Activated CD8-positive, alpha-beta T cell treated with anti-CD3 and anti-CD28 coated beads for 36 hours (primary cell): ENCODE results near the gene TNIK. TPM values are rescaled to one million over a fixed set of nuclear protein-coding genes. Genes with fewer than 3 reads are reported as not detected.

Experiments
- ATAC-seq: fragments of 200-7000 bp; cut with Tn5 transposase; one replicate; pipeline ENCODE4 v1.10.0; 2021; ENCODE audit warnings: mild to moderate bottlenecking, moderate library complexity
- CTCF ChIA-PET: fragments of 350-600 bp; sonication (Branson Sonifier 250); formaldehyde crosslinking; loops from one replicate; lab custom pipeline; 2021; ENCODE audit warnings: antibody characterized with exemption; lab: Charles Lee
- POLR2A ChIA-PET: fragments of 350-600 bp; sonication (Branson Sonifier 250); formaldehyde crosslinking; loops from one replicate; lab custom pipeline; 2021; ENCODE audit warnings: antibody characterized with exemption; lab: Charles Lee
- DNase-seq: peaks from one replicate; pipeline ENCODE4 v3.0.0-alpha.2; 2020
- H3K27ac Mint-ChIP-seq: one replicate; pipeline ENCODE4 v1.8.0; 2021; ENCODE audit warnings: mild to moderate bottlenecking, mixed read lengths
- H3K27me3 Mint-ChIP-seq: one replicate; pipeline ENCODE4 v1.8.0; 2021; ENCODE audit warnings: mixed read lengths
- H3K36me3 Mint-ChIP-seq: one replicate; pipeline ENCODE4 v1.8.0; 2021; ENCODE audit warnings: low read depth, mixed read lengths
- H3K4me1 Mint-ChIP-seq: one replicate; pipeline ENCODE4 v1.8.0; 2021; ENCODE audit warnings: low read depth, mixed read lengths
- H3K4me3 Mint-ChIP-seq: one replicate; pipeline ENCODE4 v1.8.0; 2021; ENCODE audit warnings: mild to moderate bottlenecking, moderate library complexity, mixed read lengths
- H3K9me3 Mint-ChIP-seq: one replicate; pipeline ENCODE4 v1.8.0; 2021; ENCODE audit warnings: mixed read lengths
- CTCF ChIP-seq: fragments of 200-600 bp; IDR thresholded peaks from one replicate; pipeline ENCODE4 v1.8.0; 2022; ENCODE audit warnings: antibody characterized with exemption, mild to moderate bottlenecking
- intact Hi-C: fragments of 100-400 bp; cut with micrococcal nuclease; formaldehyde crosslinking; loops from one replicate; pipeline ENCODE4 v1.10.0; 2022
- total RNA-seq, 2 experiments: library from RNA; stranded (reverse); gene quantifications; one replicate each; pipeline ENCODE4 v1.2.3, GENCODE V29; 2021

TNIK gene
- total RNA-seq, 2 experiments from 2014 or later = 25.1 to 28.8 TPM

GRCh38 chr3:171458071-171458863, 1.9 kb downstream of the TNIK start:
- no peak for ATAC-seq
- Mint-ChIP-seq H3K36me3 (no peaks in the 10 kb centered on the region), H3K27ac (peak overlapping the region; percentile 79), H3K4me3 (peak overlapping the region; percentile 95), H3K27me3 (no peaks in the 10 kb centered on the region), H3K9me3 (no peaks in the 10 kb centered on the region), H3K4me1 (peaks cover 43% of the 10 kb centered on the region)
- intact Hi-C loops = loop anchor here (5.0 to 10.0 kb wide), 2 partner anchors 104 to 293 kb away; no protein-coding TSS in a partner anchor
- peak; percentile 63 for DNase-seq
- CTCF ChIA-PET = interaction anchor here (1.2 to 2.6 kb wide), 3 partner anchors 108 to 315 kb away, joined by 3 to 9 read pairs (median 4); no protein-coding TSS in a partner anchor
- POLR2A ChIA-PET = interaction anchor here (0.7 to 1.0 kb wide), 3 partner anchors 159 to 213 kb away, joined by 3 to 4 read pairs (median 3); no protein-coding TSS in a partner anchor
- TF ChIP-seq CTCF = no peak

- POLR2A ChIA-PET = no interaction called here
- peak overlapping the region; percentile 79 for H3K27ac Mint-ChIP-seq
- no peaks in the 10 kb centered on the region for H3K9me3 Mint-ChIP-seq
- intact Hi-C loops = loop anchor here (5.0 to 10.0 kb wide), 2 partner anchors 105 to 293 kb away; no protein-coding TSS in a partner anchor
- H3K36me3 Mint-ChIP-seq = no peaks in the 10 kb centered on the region
- no peak for ATAC-seq
- CTCF ChIA-PET = interaction anchor here (1.2 to 2.6 kb wide), 2 partner anchors 109 to 295 kb away, joined by 3 to 9 read pairs; no protein-coding TSS in a partner anchor
- peak overlapping the region; percentile 95 for H3K4me3 Mint-ChIP-seq
- no peaks in the 10 kb centered on the region for H3K27me3 Mint-ChIP-seq
- TF ChIP-seq CTCF = no peak
- peak; percentile 44 for DNase-seq
- H3K4me1 Mint-ChIP-seq = peaks cover 43% of the 10 kb centered on the region
Measured at GRCh38 chr3:171457607-171458061, 2.6 kb downstream of the TNIK start.

- DNase-seq = no peak
Measured at GRCh38 chr3:171456765-171457606, 3.2 kb downstream of the TNIK start.

More at GRCh38 chr3:171456765-171457606, 3.2 kb downstream of the TNIK start:
- H3K4me3 Mint-ChIP-seq = peak overlapping the region; percentile 95
- peak overlapping the region; percentile 79 for H3K27ac Mint-ChIP-seq
- intact Hi-C loops = loop anchor here (5.0 to 10.0 kb wide), 2 partner anchors 105 to 292 kb away; no protein-coding TSS in a partner anchor
- ATAC-seq = no peak
- peaks cover 38% of the 10 kb centered on the region for H3K4me1 Mint-ChIP-seq
- TF ChIP-seq CTCF = no peak
- H3K9me3 Mint-ChIP-seq = no peaks in the 10 kb centered on the region
- no peaks in the 10 kb centered on the region for H3K27me3 Mint-ChIP-seq
- CTCF ChIA-PET = interaction anchor here (1.1 to 2.6 kb wide), 2 partner anchors 109 to 294 kb away, joined by 3 to 9 read pairs; no protein-coding TSS in a partner anchor
- H3K36me3 Mint-ChIP-seq = no peaks in the 10 kb centered on the region
- POLR2A ChIA-PET = no interaction called here
